Fibroblast of peridontal ligament (primary cell): ENCODE results near the gene CCDC178.
"Not testable (repeated sequence)": the region's sequence is repeated elsewhere in the genome, so short reads cannot be mapped to it uniquely, and the experiment has no call there.

ENCODE experiments used
- DNase-seq: peaks from one replicate; pipeline ENCODE4 v3.0.0-alpha.2; 2010; ENCODE audit errors: extremely low read depth

Gene CCDC178

GRCh38 chr18:33356735-33357134 is 83.8 kb downstream of the CCDC178 start:
- DNase-seq = no peak

DNA sequence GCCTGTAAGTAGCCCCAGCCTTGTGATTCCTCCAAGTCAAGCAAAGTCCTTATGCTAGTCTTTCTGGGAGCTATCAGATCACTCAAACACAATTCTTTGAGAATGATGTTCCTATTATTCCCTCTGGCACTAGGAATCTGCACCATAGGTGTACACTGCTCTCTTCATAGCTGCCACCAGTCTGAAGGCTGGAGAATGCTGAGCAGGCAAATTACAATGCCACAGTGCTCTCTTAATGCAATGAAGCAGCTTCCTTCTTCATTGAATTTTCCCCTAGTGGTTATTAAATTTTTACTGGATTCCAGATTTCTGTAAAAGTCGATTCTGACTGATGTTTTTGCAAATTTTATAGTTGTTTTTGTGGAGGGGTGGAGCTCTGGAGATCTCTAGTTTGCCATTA is 84.8 kb downstream of the CCDC178 start:
- no peak for DNase-seq

DNA sequence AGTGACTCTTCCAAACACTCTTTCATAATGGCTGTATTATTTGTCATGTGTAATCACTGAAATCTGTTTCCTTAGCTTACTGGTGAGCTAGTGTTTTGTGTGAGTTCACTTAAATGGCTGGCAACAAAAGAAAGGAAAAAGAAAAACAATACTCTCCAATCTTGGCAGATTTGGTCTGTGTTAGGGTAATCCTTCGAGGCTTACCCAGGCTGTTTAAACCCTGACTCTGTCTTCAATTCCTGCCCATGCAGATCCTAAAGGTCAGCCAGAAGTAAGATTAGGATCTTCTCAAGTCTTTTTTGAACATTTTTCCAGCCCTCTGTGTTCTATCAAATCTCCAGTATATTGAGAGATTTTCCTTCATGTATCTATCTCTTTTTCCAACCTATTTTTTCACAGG is 85.3 kb downstream of the CCDC178 start:
- peak; percentile 2 for DNase-seq

GRCh38 chr18:33350256-33350655 is 90.3 kb downstream of the CCDC178 start:
- DNase-seq = peak; percentile 48

DNA sequence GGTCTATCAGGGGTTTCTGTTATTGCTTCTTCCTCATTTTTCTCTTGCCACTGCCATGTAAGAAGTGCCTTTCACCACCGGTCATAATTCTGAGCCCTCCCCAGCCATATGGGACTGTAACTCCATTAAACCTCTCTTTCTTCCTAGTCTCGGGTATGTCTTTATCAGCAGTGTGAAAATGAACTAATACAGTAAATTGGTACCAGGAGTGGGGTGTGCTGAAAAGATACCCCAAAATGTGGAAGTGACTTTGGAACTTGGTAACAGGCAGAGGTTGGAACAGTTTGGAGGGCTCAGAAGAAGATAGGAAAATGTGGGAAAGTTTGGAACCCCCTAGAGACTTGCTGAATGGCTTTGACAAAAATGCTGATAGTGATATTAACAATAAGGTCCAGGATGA is 100.8 kb downstream of the CCDC178 start:
- DNase-seq = not testable (repeated sequence)

GRCh38 chr18:33334781-33335180 is 105.7 kb downstream of the CCDC178 start:
- DNase-seq = no peak

DNA sequence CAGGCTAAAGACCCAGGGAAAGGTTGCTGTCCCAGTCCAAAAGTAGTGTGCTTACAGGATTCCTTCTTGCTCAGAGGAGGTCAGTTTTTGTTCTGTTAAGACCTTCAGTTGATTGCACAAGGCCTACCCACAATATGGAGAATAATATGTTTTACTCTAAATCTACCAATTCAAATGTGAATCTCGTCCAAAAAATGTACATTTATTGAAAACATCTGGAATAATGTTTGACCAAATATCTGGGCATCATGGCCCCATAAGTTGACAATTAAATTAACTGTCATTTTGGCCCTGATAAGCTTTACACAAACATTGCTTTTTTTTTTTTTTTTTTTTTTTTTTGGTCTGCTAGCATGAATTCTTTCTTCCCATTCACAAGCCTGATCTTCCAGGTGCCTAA is 109.8 kb downstream of the CCDC178 start:
- DNase-seq = no peak

DNA sequence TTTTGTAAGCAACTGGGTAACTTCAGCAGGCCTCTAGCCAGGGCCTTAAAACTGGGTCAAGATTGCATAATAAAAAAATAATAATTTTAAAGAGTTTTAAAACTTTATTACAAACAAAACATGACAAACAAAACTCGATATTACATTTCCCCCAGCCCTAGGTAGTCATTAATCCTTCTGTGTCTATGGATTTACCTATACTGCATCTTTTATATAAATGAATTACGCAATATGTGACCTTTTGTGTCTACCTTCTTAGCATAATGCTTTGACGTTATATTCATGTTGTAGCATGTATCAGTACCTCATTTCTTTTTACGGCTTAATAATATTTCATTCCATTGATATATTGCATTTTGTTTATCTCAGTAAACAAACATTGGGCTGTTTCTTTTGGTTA is 113.5 kb downstream of the CCDC178 start:
- no peak for DNase-seq

DNA sequence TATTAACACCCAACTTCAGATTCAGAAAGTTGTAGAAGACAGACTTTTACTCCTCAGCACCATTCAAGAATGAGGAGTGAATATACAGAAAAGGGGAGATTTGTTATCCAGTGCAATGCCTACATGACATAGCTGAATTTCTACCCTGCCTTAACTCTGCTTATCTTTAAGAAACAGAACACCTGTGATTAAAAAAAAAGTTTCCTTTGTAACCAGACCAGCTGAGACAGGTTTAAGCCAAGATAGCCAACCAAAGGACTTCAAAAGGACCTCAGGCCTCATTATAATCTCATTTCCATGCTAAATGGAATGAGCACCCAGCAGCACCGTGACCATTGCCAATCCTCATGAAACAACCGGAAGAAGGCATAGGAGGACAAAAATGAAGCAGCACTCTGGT is 122.9 kb downstream of the CCDC178 start:
- no peak for DNase-seq

GRCh38 chr18:33316146-33316587 is 124.4 kb downstream of the CCDC178 start:
- DNase-seq = no peak

- no peak for DNase-seq
These were observed 133.0 kb downstream of the CCDC178 start for GRCh38 chr18:33307520-33307919.

DNA sequence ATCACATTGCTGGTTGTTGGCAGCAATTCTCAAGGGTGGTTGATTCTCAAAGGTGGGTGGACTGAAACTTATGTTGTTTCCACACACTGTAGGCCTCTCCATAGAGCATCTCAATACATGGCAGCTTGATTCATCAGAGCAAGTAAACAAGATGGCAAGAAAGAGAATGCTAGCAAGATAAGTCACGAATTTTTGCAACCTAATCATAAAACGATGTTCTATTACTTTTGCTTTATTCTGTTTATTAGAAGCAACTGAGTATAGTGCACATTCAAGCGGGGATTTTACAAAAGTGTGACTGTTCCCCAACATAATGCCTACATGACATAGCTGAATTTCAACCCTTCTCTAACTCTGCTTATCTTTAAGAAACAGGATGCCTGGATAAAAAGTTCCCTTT is 136.2 kb downstream of the CCDC178 start:
- DNase-seq = no peak

DNA sequence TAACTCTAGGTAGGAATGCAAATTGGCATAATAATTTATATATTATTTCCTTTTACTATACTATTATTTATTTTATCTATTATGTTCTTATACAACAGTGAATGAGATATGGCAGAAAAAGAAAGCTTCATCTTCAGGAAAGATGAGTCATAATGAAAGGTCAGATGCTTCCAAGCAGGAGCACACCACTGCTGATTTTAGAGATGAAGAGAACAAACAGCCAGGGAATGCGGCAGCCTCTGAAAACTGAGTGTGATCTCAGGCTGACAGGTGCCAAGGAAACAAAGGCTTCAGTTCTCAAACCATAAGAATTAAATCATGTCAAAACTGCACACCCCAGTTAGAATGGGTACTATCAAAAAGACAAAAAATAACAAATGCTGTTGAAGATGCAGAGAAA is 149.0 kb downstream of the CCDC178 start:
- DNase-seq = no peak

DNA sequence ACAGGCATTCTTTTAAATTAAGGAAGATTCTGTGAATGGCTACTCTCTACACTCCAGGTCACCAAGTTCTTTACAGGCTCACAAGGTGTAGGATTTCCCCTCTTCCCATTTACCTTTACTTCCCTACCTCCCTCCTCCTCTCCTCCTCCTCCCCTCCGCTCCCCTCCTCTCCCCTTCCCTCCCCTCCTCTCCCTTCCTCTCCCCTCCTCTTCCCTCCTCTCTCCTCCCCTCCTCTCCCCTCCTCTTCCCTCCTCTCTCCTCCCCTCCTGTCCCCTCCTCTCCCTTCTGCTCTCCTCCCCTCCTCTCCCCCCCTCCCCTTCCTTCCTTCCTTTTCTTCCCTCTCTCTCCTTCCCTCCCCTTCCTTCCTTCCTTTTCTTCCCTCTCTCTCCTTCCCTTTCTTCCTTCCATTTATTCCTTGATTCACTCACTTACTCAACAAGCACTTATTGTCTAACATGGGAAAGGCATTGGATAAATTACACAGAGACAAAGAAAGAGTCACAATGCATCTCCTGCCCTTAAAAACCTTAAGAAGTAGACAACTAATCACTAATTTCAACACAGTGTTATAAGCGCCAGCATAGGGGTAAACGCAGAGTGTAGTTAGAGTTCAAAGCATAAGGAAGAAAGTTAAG is 152.3 kb downstream of the CCDC178 start:
- DNase-seq = no peak

GRCh38 chr18:33282709-33283333 is 157.7 kb downstream of the CCDC178 start:
- no peak for DNase-seq

DNA sequence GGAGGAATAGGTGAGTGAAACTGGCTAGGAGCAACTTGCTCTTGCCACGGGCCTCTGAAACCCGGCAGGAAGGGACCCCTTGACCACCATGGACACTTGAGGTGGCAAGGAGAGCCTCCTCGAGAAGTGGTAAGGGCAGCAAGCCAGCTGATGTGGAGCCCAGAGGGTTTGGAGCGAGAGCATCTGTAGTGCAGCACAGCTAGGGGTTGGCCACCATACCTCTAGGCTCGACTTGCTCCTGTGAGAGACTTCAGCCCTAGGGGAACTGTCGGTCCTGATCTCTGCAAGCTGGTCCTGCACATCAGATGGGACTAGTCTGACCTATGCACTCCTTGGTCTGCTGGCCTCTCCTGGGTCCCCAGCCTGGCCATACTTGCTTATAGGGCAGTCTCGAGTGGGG is 158.4 kb downstream of the CCDC178 start:
- no peak for DNase-seq

DNA sequence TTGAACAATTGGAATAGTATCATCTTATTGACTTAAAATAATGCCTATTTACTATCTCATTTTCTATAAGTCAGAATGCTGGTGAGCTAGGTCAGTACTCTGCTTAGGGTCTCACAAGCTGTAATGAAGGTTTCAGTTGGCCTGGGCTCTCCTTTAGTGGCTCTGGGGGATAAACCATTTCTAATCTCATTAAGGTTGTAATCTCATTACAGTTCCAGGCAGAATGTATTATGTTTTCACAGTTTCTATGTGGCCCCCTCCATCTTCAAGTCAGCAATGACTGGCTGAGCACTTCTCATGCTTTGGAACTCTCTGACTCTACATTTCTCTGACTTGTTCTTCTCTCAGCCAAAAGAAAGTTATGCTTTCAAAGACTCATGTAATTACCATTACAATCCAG is 163.1 kb downstream of the CCDC178 start:
- no peak for DNase-seq

DNA sequence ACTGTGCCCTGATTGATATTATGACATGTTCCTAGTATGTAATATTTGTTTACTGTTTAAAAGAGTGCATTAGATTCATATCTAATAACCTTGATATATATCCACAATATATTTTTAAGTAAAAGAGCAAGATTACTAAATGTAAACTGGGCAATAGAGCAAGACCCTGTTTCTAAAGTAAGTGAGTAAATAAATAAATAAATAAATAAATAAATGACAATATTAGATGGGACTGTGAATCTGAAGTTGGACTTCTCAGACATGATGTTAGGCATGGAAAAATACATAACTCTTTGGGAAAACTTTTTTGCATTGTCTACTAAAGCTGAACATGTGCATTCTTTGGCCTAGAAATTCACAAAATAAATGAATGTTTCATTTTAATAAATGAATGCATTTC is 164.7 kb downstream of the CCDC178 start:
- DNase-seq = no peak

DNA sequence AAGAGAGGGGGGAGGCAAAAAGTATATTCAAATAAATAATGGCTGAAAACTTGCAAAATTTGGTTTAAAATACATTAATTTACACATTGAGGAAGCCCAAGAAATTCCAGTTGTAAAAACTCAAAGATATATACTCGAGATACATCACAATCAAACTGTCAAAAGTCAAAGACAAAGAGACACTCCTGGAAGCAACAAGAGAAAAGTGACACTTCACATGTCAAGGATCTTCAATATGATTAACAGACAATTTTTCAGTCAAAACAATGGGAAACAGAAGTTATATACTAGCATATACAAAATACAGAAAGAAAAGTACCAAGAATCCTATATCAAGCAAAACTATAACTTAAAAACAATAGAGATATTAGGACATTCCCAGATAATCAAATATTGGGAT is 170.2 kb downstream of the CCDC178 start:
- DNase-seq = no peak

- no peak for DNase-seq
These were observed 171.3 kb downstream of the CCDC178 start for GRCh38 chr18:33269223-33269622.

GRCh38 chr18:33264566-33264965 is 176.0 kb downstream of the CCDC178 start:
- no peak for DNase-seq

DNA sequence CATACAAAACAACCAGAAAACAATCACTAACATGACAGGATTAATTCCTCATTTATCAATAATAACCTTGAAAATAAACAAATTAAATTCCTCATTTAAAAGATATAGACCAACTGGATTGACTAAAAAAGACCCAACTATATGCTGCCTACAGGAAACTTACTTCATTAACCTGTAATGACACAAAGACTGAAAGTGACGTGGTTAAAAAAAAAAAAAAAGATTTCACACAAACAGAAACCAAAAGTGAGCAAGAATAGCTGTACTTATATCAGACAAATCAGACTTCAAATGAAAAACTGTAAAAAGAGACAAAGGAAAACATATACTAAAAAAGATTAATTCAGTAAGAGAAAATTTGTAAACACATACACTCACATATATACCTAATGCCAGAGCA is 201.2 kb downstream of the CCDC178 start:
- no peak for DNase-seq

- no peak for DNase-seq
These were observed 208.2 kb downstream of the CCDC178 start for GRCh38 chr18:33232318-33232626.
